Uterus (tissue), 2 donors: ENCODE data around the gene ATG13.

Experiments
- CTCF ChIP-seq, 4 experiments: fragments of 200-600 bp in 2 of 4; fragments of 450-650 bp in 2 of 4; sonication (generic) in 2 of 4; IDR thresholded peaks; one replicate each; pipeline ENCODE4 v1.5.1; 2016 to 2019; ENCODE audit warnings: antibody characterized with exemption in 4 of 4, mild to moderate bottlenecking in 2 of 4, moderate library complexity in 1 of 4
- POLR2A ChIP-seq, 2 donors: fragments of 450-650 bp; IDR thresholded peaks; one replicate each; pipeline ENCODE4 v1.6.1; 2016; ENCODE audit warnings: antibody characterized with exemption in 2 of 2, mild to moderate bottlenecking in 1 of 2, moderate library complexity in 1 of 2

- TF ChIP-seq CTCF (IDR thresholded peaks at IDR 0.05), result no peak
- no peak for TF ChIP-seq POLR2A (IDR thresholded peaks at IDR 0.05)
Observed at GRCh38 chr11:46603704-46604308, 13.5 kb upstream of the ATG13 start.
